HCT116 (cell line): Measurements from ENCODE around the gene NMNAT3. TPM values are rescaled to one million over a fixed set of nuclear protein-coding genes. Genes with fewer than 3 reads are reported as not detected.

ENCODE experiments used
- ATAC-seq: fragments of 200-7000 bp; cut with Tn5 transposase; 2 replicates; pipeline ENCODE4 v1.9.1; 2020; ENCODE audit warnings: mild to moderate bottlenecking, moderate library complexity
- BruUV-seq: library from RNA; stranded (reverse); fragments of 400-500 nt; replicated peaks from 2 replicates; lab custom pipeline; 2021; lab: Mats Ljungman, UMichigan
- CTCF ChIA-PET: fragments of 300-600 bp; sonication (Branson Sonifier 250); formaldehyde crosslinking; loops from one replicate; lab custom pipeline; 2021; ENCODE audit warnings: antibody characterized with exemption; lab: Charles Lee
- POLR2A ChIA-PET: fragments of 300-600, 350-600 bp; sonication (Branson Sonifier 250); formaldehyde crosslinking; loops from one replicate; lab custom pipeline; 2021; ENCODE audit warnings: antibody characterized with exemption; lab: Charles Lee
- RAD21 ChIA-PET, 2 experiments: fragments of 300-600 bp; sonication (Branson Sonifier 250); formaldehyde crosslinking; loops; one replicate each; lab custom pipeline; 2023; ENCODE audit warnings: low total read pairs in 2 of 2; ENCODE audit not compliant: uncharacterized antibody in 2 of 2, unreplicated experiment in 2 of 2, low non-redundant PET in 1 of 2; lab: Charles Lee
- DNase-seq: peaks from one replicate; pipeline ENCODE4 v3.0.0-alpha.2; 2010; ENCODE audit warnings: low read depth, low spot score
- H2AFZ ChIP-seq: fragments of 200-600 bp; shearing (Covaris generic), sonication (generic); 2 replicates; pipeline ENCODE4 v1.6.1; 2017; ENCODE audit warnings: low read depth, mixed run types, mixed read lengths, antibody characterized with exemption, low read length; ENCODE audit not compliant: poor library complexity, severe bottlenecking
- H3K27ac ChIP-seq: 2 replicates; pipeline ENCODE4 v1.5.1; 2012; ENCODE audit warnings: low read depth, low read length
- H3K27me3 ChIP-seq: fragments of 200-600 bp; sonication (generic); 2 replicates; pipeline ENCODE4 v1.6.1; 2016; ENCODE audit warnings: mixed run types, low read length, mixed read lengths; ENCODE audit not compliant: insufficient read depth
- H3K36me3 ChIP-seq, 2 experiments: fragments of 200-500 bp in 1 of 2; fragments of 200-600 bp in 1 of 2; sonication (Bioruptor generic) in 1 of 2; sonication (generic) in 1 of 2; 2 replicates each; pipeline versions ENCODE4 v1.5.1 to v1.6.1; 2014 to 2016; ENCODE audit warnings: low read length in 2 of 2, inconsistent platforms in 1 of 2, mixed read lengths in 1 of 2, mixed run types in 1 of 2; ENCODE audit not compliant: insufficient read depth in 2 of 2, control insufficient read depth in 1 of 2
- H3K4me1 ChIP-seq, 2 experiments: fragments of 200-600 bp in 1 of 2; sonication (generic) in 1 of 2; 2 replicates each; pipeline versions ENCODE4 v1.5.1 to v1.6.1; 2012 to 2017; ENCODE audit warnings: low read length in 2 of 2, inconsistent platforms in 1 of 2, mild to moderate bottlenecking in 1 of 2, mixed read lengths in 1 of 2, mixed run types in 1 of 2, moderate library complexity in 1 of 2; ENCODE audit not compliant: insufficient read depth in 2 of 2, control insufficient read depth in 1 of 2
- H3K4me2 ChIP-seq: fragments of 200-600 bp; sonication (generic); 2 replicates; pipeline ENCODE4 v1.6.1; 2017; ENCODE audit warnings: mixed run types, low read length, mixed read lengths
- H3K4me3 ChIP-seq, 2 experiments: fragments of 200-600 bp in 1 of 2; sonication (generic) in 1 of 2; replicated peaks in 1 of 2; 2 replicates each; pipeline ENCODE4 v1.5.1; 2011 to 2016; ENCODE audit warnings: low read length in 2 of 2, control low read depth in 1 of 2, low read depth in 1 of 2, mild to moderate bottlenecking in 1 of 2, mixed read lengths in 1 of 2, mixed run types in 1 of 2
- H3K79me2 ChIP-seq: fragments of 200-600 bp; sonication (generic); 2 replicates; pipeline ENCODE4 v1.6.1; 2017; ENCODE audit warnings: mild to moderate bottlenecking, mixed run types, low read length, moderate library complexity, mixed read lengths; ENCODE audit not compliant: insufficient read depth
- H3K9ac ChIP-seq: fragments of 200-600 bp; sonication (generic); 2 replicates; pipeline ENCODE4 v1.6.1; 2016; ENCODE audit warnings: low read length, mixed read lengths
- H3K9me2 ChIP-seq: fragments of 200-600 bp; sonication (generic), shearing (Covaris generic); 2 replicates; pipeline ENCODE4 v1.6.1; 2017; ENCODE audit warnings: mixed run types, mild to moderate bottlenecking, moderate library complexity; ENCODE audit not compliant: insufficient read depth
- H3K9me3 ChIP-seq, 2 experiments: fragments of 200-500 bp in 1 of 2; fragments of 200-600 bp in 1 of 2; sonication (Bioruptor generic) in 1 of 2; sonication (generic) in 1 of 2; 2 replicates each; pipeline ENCODE4 v1.6.1; 2014 to 2017; ENCODE audit warnings: low read length in 2 of 2, mixed read lengths in 2 of 2, inconsistent platforms in 1 of 2, low read depth in 1 of 2, mild to moderate bottlenecking in 1 of 2, mixed run types in 1 of 2, moderate library complexity in 1 of 2; ENCODE audit not compliant: control insufficient read depth in 1 of 2, insufficient read depth in 1 of 2
- H4K20me1 ChIP-seq: fragments of 200-600 bp; sonication (generic), shearing (Covaris generic); 2 replicates; pipeline ENCODE4 v1.6.1; 2017; ENCODE audit warnings: mixed run types, mild to moderate bottlenecking, moderate library complexity; ENCODE audit not compliant: insufficient read depth
- CBX3 ChIP-seq: IDR thresholded peaks from 2 replicates; pipeline ENCODE4 v1.6.1; 2012; ENCODE audit warnings: low read depth
- CEBPB ChIP-seq: IDR thresholded peaks from 2 replicates; pipeline ENCODE4 v1.6.1; 2012; ENCODE audit warnings: low read depth
- EGR1 ChIP-seq: IDR thresholded peaks from 2 replicates; pipeline ENCODE4 v1.6.1; 2012; ENCODE audit warnings: low read depth
- ELF1 ChIP-seq: IDR thresholded peaks from 2 replicates; pipeline ENCODE4 v1.6.1; 2012; ENCODE audit warnings: low read depth, borderline replicate concordance
- JUND ChIP-seq: IDR thresholded peaks from 2 replicates; pipeline ENCODE4 v1.6.1; 2012
- REST ChIP-seq: IDR thresholded peaks from 2 replicates; pipeline ENCODE4 v1.6.1; 2012; ENCODE audit warnings: low read depth
- SIN3A ChIP-seq: IDR thresholded peaks from 2 replicates; pipeline ENCODE4 v1.6.1; 2012; ENCODE audit warnings: low read depth
- SP1 ChIP-seq: IDR thresholded peaks from 2 replicates; pipeline ENCODE4 v1.6.1; 2012; ENCODE audit warnings: low read depth
- TCF7L2 ChIP-seq: IDR thresholded peaks from 2 replicates; pipeline ENCODE4 v1.7.0; 2011; ENCODE audit warnings: borderline replicate concordance, inconsistent platforms; ENCODE audit not compliant: insufficient read depth, insufficient read length; ENCODE audit errors: extremely low read depth
- YY1 ChIP-seq: IDR thresholded peaks from 2 replicates; pipeline ENCODE4 v1.6.1; 2011; ENCODE audit warnings: low read length, low read depth, moderate library complexity, mild to moderate bottlenecking; ENCODE audit not compliant: insufficient replicate concordance; ENCODE audit errors: extremely low read depth
- ZFX ChIP-seq: fragments of 450-650 bp; IDR thresholded peaks from 2 replicates; pipeline ENCODE4 v1.6.1; 2017
- ZNF274 ChIP-seq: fragments of 200-500 bp; sonication (Bioruptor generic); IDR thresholded peaks from 2 replicates; pipeline ENCODE4 v1.6.1; 2014; ENCODE audit warnings: mild to moderate bottlenecking, low read depth, low read length, inconsistent platforms
- intact Hi-C: fragments of 100-400 bp; cut with micrococcal nuclease; formaldehyde crosslinking; loops from 2 replicates; pipeline ENCODE4 v1.10.0; 2022
- total RNA-seq: library from RNA; stranded (reverse); gene quantifications from one replicate; pipeline ENCODE4 v1.2.1, GENCODE V29; 2021; ENCODE audit not compliant: unreplicated experiment
- TF ChIP-seq, protein P1 (sequence below): IDR thresholded peaks from 2 replicates; pipeline ENCODE4 v1.6.1; 2012
- TF ChIP-seq, protein P2 (sequence below), 3 experiments: fragments of 200-600 bp in 1 of 3; sonication (generic) in 1 of 3; IDR thresholded peaks in 2 of 3; conservative IDR thresholded peaks in 1 of 3; 2 replicates each; pipeline ENCODE4 v1.5.1; 2012 to 2017; ENCODE audit warnings: low read depth in 2 of 3, low read length in 2 of 3, antibody characterized with exemption in 1 of 3, borderline replicate concordance in 1 of 3, control low read depth in 1 of 3, mild to moderate bottlenecking in 1 of 3, mixed read lengths in 1 of 3, mixed run types in 1 of 3, moderate library complexity in 1 of 3; ENCODE audit not compliant: insufficient read depth in 1 of 3

Gene NMNAT3
- total RNA-seq, 1 experiment from 2014 or later = 5.7 TPM

- Histone ChIP-seq H3K27me3 (no peaks in the 10 kb centered on the region), H2AFZ (no peak overlapping the region), H3K4me1 (peaks cover 16 to 20% of the 10 kb centered on the region in 2 experiments), H3K9ac (no peak overlapping the region), H3K9me3 (no peaks in the 10 kb centered on the region), H3K4me3 (no peak overlapping the region), H3K9me2 (no peaks in the 10 kb centered on the region), H4K20me1 (no peaks in the 10 kb centered on the region), H3K4me2 (no peak overlapping the region), H3K79me2 (no peaks in the 10 kb centered on the region), H3K27ac (no peak overlapping the region), H3K36me3 (no peaks in the 10 kb centered on the region)
- ChIA-PET POLR2A (no interaction called here), CTCF (no interaction called here), RAD21 (no interaction called here)
- intact Hi-C loops = no loop called here
- no TSS peak for BruUV-seq
- DNase-seq (no peak), ATAC-seq (no peak)
- TF ChIP-seq SP1 (no peak), REST (no peak), CBX3 (no peak), CEBPB (no peak), ZNF274 (no peak), ZFX (no peak), EGR1 (no peak), YY1 (no peak), ELF1 (no peak), JUND (no peak), SIN3A (no peak), TCF7L2 (no peak)
- TF ChIP-seq, protein P1, sequence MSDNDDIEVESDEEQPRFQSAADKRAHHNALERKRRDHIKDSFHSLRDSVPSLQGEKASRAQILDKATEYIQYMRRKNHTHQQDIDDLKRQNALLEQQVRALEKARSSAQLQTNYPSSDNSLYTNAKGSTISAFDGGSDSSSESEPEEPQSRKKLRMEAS = no peak
- TF ChIP-seq, protein P2, sequence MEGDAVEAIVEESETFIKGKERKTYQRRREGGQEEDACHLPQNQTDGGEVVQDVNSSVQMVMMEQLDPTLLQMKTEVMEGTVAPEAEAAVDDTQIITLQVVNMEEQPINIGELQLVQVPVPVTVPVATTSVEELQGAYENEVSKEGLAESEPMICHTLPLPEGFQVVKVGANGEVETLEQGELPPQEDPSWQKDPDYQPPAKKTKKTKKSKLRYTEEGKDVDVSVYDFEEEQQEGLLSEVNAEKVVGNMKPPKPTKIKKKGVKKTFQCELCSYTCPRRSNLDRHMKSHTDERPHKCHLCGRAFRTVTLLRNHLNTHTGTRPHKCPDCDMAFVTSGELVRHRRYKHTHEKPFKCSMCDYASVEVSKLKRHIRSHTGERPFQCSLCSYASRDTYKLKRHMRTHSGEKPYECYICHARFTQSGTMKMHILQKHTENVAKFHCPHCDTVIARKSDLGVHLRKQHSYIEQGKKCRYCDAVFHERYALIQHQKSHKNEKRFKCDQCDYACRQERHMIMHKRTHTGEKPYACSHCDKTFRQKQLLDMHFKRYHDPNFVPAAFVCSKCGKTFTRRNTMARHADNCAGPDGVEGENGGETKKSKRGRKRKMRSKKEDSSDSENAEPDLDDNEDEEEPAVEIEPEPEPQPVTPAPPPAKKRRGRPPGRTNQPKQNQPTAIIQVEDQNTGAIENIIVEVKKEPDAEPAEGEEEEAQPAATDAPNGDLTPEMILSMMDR (IDR thresholded peaks at IDR 0.05 in 2 of 3, conservative IDR thresholded peaks at IDR 0.05 in 1 of 3; ENCODE audit: borderline replicate concordance in 1 of 3, insufficient read depth in 1 of 3, low read depth in 2 of 3, low read length in 2 of 3) = no peak
Observed at GRCh38 chr3:139655909-139656595, 21.7 kb downstream of the NMNAT3 start.
